NCI-H524 treated with DMSO at 0.1 percent for 48 hours (cell line): ENCODE data around the gene MPHOSPH8.

Experiments used
- DNase-seq: peaks from one replicate; lab custom pipeline; 2025; lab: John Stamatoyannopoulos, UW

Gene MPHOSPH8, protein sequence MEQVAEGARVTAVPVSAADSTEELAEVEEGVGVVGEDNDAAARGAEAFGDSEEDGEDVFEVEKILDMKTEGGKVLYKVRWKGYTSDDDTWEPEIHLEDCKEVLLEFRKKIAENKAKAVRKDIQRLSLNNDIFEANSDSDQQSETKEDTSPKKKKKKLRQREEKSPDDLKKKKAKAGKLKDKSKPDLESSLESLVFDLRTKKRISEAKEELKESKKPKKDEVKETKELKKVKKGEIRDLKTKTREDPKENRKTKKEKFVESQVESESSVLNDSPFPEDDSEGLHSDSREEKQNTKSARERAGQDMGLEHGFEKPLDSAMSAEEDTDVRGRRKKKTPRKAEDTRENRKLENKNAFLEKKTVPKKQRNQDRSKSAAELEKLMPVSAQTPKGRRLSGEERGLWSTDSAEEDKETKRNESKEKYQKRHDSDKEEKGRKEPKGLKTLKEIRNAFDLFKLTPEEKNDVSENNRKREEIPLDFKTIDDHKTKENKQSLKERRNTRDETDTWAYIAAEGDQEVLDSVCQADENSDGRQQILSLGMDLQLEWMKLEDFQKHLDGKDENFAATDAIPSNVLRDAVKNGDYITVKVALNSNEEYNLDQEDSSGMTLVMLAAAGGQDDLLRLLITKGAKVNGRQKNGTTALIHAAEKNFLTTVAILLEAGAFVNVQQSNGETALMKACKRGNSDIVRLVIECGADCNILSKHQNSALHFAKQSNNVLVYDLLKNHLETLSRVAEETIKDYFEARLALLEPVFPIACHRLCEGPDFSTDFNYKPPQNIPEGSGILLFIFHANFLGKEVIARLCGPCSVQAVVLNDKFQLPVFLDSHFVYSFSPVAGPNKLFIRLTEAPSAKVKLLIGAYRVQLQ

DNA sequence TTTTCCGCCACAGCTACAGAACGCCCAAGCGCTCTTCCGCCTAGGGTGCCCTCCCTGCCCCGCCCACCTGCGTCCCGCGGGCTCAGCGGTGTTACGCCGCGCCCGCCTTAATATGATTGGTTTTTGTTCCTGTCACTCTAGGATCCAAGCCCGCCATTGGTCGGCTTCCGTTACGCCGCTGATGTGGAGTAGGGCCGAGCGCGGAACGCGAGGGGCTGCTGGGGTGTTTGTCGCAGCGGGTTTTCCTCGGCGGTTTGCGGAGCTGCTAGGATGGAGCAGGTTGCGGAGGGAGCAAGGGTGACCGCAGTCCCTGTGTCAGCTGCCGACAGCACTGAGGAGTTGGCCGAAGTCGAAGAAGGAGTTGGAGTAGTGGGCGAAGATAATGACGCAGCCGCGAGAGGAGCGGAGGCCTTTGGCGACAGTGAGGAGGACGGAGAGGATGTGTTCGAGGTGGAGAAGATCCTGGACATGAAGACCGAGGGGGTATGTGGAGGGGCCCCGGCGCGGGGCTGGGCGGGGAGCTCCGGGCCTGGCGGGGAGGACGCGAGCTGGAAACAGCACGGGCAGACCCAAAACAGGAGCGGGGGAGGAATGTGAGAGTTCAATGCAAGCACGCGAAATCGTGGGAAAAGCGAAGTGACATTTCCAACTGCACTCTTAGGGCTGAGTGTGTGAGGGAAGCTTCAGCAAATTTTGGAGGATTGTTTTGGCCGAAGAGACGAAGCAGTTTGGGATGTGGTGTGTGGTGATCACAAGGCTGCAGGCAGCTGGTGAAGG lies at the start of gene MPHOSPH8:
Gene MPHOSPH8, plus strand, starts transcription at position 181 of the 777 bp plus-strand sequence. Its CDS starts 90 bp downstream, at position 271.
- peak; percentile 95 for DNase-seq

DNA sequence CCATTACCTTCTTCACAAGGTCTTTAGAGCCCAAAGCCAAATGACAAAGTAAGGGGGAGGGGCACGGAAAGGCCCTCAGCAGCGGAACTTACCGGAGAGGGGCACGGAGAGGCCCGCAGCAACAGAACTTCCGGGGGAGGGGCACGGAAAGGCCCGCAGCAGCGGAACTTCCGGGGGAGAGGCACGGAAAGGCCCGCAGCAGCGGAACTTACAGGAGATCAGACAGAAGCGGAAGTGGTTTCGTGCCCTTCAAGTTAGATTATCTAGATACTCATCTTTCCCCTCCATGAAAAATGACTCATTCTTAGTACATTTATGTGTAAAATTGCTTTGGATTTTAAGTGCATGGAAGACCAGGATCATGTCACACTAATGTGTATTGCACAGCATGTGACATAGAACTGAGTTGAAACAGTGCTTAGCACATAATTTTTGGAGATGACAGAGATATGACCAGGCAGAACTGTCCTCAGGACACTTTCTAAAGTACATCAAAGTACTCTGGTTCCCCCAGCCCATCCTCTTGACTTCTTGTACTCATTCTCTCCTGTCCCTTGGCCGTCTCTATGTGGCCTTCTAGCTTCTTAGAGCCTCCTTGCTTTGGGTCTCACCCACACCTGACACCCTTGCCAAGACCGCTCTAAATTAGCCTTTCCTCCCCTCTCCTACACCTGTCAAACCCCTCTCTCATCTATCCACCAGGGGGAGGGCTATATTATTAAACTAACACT lies 46.4 kb upstream of the MPHOSPH8 start:
- DNase-seq, result no peak

DNA sequence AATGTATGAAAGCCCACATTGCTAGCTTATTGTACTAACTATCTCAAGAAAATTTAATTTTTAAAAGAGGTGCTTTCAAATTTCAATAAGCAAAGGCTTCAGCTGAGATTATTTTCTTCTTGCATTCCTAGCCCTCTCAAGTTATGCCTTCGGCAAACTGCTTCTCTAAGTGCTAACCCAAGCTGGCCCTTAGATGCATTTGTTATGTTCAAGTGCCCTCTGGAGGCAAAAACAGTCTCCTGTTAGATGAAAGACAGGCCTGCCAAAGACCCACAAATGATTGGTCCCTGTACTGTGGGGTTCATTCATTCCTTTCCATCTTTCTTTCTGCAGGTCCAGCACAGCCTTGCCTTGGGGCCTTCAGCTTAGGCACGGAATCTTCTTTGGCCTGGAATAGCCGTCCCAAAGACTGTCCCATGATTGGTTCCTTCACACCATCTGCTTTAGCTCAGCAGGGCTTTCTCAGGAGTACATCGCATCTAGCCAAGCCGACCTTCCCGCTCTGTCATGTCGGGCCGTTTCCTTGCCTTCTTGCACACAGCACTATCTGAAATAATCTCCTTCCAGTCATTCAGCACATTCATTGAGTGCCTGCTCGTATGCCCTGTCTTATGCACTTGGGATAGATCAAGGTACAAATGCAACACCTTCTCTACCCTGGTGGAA lies 45.7 kb upstream of the MPHOSPH8 start:
- peak; percentile 22 for DNase-seq

DNA sequence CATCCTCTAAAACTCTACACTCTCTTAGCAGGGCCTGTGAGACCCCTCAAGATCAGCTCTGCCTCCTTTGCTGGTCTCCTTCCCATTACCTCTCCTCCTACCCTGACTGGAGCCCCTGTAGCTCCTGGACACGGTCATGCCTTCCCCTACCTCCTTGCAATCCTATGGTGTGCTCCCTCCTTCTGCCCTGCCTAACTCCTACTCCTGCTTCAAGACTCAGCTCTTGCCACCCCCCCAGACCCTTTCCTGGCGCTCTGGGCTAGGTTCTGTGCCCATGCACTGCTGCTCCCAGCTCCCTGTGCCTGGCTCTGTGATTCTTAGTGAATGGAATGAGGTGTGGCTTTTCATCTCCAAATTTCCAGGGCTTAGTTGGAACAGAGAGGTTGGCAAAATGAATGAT lies 44.1 kb upstream of the MPHOSPH8 start:
- DNase-seq, result no peak

DNA sequence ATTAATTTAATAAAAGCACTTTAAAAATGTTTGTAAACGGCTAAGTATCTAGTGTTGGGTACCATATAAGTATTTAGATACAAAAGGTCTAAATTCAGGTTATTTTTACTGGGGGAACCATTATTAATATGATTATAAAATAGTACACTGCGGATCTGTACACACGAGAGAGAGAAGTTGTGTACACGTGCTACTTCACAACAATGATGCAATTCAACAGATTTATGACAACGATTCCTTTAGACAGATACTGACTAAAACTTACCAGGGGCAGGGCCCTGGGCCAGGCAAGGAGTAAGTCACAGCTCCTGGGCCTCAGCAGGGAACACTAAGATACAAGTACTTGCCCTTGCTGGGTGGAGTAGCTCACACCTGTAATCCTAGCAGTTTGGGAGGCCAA lies 43.0 kb upstream of the MPHOSPH8 start:
- no peak for DNase-seq

DNA sequence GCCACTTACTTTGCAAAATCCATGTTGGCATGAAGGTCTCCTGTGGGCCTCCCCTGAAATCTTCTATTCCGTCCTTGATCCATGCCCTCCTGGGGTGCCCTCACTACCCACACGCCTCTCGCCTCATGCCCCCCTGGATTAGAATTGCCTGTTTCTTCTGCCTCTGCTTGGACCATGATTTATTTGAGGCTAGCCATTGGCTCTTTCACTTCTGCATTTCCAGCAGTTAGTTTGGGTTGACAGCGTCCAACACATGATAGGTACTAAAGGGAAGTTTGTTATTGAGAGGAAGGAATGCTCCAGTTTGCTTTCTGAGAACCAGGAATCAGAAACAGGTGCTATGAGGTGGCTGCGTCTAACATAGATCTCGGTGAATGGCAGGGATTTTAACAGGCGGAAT lies 41.6 kb upstream of the MPHOSPH8 start:
- no peak for DNase-seq

DNA sequence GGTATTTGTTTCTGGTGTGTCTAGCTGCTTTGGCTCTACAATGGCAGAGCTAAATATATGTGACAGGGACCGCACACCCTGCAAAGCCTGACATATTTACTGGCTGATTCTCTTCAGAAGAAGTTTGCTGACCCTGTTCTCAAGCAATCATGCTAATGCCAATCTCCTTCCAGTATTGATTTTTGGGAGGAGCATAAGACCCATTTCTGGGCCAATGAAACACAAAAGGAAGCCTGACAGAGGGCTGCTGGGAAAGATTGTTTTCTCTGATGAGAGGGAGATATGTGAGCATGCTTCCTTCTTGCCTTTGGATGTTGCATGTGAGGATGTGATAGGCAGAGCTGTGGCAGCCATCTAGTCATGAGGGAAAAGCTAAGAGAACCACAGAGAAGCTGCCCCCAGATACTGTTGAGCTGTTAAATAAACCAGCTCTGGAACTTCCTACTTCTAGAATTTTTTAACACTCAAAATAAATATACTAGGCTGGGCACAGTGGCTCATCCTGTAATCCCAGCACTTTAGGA lies 40.7 kb upstream of the MPHOSPH8 start:
- no peak for DNase-seq

DNA sequence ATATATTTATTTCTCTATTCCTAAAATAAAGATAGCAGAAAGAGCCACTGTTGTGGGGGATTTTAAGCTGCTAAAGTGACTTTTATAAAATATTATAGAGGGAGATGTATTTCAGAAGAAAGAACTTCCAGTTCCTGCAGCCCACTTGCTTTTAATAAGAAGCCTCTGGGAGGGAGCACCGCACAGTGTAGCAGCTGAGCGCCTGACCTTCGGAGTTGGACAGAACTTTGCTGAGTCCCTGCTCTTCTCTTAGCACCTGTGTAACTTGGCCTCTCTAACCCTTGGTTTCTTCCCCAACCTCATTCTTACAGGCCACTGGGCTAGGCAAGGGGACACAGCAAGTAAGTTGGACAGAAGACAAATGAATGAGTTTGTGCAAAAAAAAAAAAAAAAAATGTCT lies 37.4 kb upstream of the MPHOSPH8 start:
- DNase-seq, result no peak

DNA sequence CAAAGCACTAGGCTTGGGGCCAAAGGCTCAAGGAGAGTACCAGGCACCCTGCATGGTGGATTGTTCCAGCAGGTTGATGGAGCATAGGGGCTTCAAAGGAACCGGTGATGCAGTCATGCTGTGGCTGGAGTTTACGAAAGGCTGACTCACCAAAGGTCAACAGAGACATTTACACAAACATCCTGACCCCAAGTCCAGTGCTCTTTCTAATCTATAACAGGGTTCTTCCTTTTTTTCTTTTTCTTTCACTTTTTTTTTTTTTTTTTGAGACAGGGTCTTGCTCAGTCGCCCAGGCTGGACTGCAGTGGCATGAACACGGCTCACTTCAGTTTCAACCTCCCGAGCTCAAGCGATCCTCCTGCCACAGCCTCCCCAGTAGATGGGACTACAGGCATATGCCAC lies 36.5 kb upstream of the MPHOSPH8 start:
- DNase-seq, result no peak

DNA sequence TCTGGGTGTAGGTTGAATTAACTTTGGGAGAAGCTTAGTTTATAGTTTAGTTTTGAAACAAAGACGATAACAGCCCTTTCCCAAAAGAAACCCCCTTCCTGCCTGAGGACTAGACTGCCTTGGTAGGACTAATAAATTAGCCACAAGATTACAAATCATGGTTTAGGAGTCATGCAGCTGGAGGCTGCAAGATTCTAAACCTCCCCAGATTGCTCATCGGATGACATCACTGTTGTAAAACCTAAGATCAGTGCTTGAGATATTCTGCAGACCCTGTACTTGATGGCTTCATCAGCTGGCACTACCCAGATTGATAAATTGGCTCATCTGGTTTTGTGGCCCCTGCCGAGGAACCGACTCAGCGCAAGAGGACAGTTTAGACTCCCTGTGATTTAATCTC lies 35.9 kb upstream of the MPHOSPH8 start:
- no peak for DNase-seq

DNA sequence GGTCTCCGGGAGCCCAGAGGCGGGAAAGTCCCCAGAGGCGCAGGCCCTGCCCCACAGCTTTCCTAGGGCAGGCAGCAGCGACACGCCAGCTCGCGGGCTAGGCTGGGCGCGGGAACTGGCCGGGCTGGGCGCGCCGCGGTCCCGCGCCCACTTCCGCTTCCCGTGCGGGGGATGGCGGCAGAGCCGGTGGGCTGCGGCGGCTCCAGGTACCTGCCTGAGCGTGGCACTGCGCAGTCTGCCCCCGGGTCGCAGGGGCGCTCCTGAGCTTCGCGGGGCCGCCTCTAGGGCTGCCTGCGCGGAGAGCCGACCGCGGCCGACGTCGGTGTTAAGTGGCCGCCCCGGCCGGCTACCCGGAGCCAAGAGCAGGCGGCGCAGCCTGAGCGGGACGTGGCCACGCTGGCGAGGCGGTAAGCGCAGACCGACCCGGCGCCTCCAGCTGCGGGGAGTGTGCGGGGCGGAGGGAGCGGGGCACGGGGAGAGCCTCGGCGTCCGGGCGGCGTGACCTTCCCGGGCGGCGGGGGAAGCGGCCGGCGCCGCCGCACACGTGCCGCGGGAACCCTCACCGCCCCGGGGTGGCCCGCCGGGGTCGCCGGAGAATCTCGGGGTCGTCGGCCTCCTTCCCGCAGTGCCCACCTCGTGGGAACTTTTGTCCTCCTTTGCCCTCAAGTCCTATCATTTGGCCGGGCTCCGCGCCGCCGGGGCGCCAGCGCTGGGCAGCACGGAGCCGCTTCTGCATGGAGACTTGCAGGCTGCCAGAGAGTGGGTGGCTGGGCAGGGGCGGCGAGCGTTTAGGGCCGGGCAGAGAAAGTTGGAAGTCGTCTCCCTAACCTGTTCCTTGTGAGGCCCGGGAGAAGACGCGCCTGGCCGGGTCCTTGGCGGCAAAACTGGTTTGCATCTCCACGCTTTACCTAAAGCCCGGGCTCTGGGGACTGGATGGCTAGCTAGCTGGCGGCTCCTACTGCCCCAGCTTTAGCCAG lies 31.4 kb upstream of the MPHOSPH8 start:
- DNase-seq, result no peak

DNA sequence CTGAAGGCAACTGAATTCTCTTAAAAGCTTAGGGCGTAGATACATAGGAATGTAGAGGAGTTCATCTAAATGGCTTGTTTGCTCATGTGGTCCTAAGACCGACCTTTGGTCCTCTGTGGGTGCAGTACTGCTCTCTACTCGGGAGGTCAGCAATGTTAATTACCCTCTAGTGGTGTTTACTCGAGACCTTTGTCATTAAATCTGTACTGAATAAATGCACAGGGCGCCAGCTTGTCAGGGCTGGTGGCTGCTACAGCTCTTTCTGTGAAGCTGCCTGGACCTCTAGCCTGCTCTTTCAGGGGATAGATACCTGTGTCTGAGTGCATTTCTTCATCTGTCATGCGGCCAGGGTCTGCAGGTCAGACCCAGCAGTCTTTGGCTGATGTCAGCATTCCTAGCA lies 29.2 kb upstream of the MPHOSPH8 start:
- no peak for DNase-seq

DNA sequence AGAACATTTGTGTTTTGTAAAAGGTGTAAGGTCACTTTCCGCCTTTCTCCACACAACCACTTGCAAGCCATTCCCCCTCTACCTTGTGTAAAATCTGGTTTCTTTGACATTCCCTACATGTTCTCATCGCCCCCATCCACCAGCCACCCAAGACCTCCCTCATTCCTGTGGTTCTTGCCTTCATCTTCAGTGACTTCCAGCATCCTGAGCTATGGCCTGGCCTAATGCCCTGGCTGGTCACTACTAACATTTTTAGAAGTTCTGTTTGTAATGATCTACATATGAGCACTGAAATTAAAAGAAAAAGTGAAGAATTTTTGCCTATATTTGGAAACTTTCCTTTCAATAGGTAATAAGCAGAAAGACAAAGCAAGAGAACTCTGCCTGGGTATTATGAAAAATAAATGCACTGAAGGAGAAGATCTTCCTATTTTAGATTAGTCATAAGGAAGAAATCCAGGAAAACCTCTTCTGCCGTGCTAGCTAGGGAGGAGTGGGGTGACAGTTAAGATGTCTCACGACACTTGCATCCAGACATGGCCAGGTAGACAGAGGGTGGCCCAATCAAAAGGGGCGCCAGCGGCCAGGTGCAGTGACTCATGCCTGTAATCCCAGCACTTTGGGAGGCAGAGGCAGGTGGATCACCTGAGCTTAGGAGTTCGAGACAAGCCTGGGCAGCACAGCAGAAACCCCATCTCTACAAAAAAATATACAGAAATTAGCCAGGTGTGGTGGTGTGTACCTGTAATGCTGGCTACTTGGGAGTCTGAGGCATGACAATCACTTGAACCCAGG lies 28.1 kb upstream of the MPHOSPH8 start:
- DNase-seq, result no peak

DNA sequence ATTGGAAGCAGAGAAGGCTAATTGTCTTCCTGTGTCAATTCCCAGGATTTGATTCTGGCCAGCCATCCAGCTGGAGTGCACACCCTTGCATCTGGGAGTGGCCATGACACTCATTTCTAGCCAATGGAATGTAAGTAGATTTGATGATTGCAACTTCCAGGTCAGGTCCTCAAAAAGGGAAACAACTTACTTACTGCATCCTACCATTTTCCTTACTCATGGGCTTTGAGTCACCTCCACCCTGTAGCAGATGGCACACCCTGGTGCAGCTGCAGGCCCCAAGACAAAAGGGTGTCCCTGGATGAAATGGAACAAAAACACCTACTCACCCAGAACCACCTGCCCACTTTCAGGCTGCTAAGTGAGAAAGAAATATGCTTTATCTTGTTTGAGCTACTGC lies 27.3 kb upstream of the MPHOSPH8 start:
- DNase-seq, result no peak

DNA sequence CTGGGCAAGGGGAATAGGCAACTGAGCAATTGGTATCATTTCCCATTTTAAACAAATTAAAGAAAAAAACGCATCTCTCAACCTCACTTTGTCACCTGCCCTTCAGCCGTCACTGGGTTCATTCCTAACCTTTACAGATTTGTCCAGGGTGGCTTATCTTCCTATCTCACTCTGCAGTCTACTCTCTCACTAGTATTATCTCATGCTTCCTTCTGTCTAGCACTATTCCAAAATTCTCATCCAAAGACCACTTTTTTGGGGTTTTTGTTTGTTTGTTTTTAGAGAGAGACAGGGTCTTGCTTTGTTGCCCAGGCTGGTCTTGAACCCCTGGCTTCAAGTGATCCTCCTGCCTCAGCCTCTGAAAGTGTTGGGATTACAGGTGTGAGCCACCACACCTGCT lies 26.7 kb upstream of the MPHOSPH8 start:
- no peak for DNase-seq

DNA sequence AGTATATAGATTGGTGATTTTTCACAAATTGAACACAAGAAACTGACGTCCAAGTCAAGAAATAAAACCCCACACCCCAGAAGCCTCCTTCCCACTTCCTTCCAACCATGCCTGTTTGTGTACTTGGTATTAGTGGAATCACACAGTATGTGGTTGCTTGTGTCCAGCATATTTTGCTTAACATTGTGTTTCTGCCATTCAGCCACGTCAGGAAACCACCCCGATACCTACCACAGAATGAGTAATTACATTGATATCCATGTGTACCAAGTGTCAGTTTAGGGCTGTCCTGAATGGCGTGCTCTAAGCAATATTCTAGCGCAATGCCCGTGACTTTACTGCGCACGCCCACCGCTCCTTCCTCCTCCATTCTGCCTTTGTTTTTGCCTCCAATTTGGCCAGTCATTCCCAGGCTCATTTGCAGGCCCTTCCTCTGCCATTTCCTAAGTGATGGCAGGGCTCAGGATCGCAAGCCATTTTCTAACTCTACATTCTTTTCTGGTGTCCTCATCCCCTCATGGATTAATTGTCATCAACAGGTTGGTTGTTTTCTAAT lies 25.9 kb upstream of the MPHOSPH8 start:
- DNase-seq, result no peak

DNA sequence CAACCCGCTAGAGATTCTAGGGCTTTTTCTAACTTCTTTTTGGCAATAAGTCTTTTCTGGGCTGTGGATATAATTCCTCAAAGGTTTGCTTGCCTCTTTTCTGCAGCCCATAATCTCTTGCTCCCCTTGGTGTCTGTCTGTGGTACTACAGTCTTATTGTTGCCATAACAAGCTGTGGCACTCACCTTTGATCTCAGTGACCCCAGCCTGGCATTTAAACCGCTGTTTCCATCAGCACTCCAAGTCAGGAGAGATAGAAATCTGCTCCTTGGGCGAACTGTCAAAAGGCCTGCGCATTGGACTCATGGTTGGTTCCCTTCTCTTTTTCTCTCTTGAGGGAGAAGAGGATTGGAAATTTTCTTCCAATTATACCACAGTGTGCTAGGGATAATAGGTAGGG lies 14.5 kb upstream of the MPHOSPH8 start:
- DNase-seq, result no peak

DNA sequence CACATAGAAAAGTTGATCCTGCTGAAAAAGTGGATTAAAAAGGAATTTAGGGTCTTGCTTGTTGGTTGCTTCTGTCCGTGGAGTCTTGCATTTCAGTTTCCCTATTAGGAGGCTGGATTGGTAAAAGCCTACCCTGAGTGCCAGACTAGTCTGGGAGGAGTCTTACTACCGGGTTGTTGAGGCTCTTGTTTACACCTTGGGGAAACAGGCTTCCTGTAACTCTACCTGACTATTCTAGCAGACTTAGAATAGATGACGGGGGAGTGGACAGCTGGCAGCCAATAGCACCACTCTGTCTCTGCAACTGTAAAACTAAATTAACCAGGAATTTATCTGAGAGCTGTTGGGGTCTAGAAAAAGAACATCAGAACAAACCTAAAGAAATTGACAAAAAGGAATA lies 11.3 kb upstream of the MPHOSPH8 start:
- no peak for DNase-seq

DNA sequence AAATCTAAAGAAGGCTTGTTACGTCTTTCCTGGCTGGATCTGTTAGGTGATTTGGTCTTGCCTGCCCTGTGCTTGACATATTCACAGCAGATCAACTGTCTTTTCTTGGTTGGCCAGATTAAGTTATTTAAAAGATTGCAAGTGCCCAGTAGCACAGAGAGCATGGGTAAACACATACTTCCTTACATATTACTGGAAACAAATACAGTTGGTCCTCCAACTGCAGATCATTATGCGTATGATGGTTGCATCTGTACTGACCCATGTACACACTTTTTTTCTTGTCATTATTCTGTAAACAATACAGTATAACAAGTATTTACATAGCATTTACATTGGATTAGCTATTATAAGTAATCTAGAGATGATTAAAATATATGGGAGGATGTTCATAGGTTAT lies 9.2 kb upstream of the MPHOSPH8 start:
- no peak for DNase-seq
